GM19240 (cell line): Measurements from ENCODE around the gene NRXN2.

Source experiments
- DNase-seq: peaks from one replicate; pipeline ENCODE4 v3.0.0; 2011; ENCODE audit warnings: low spot score; ENCODE audit not compliant: insufficient read length

Gene NRXN2

GRCh38 chr11:64632237-64632636 is 90.8 kb downstream of the NRXN2 start:
- DNase-seq: no peak

GRCh38 chr11:64631675-64632074 is 91.3 kb downstream of the NRXN2 start:
- DNase-seq: no peak

GRCh38 chr11:64629796-64630562 is 93.0 kb downstream of the NRXN2 start:
- no peak for DNase-seq

GRCh38 chr11:64629103-64629502 is 93.9 kb downstream of the NRXN2 start:
- no peak for DNase-seq

- no peak for DNase-seq
Measured at GRCh38 chr11:64628596-64628995, 94.4 kb downstream of the NRXN2 start.

GRCh38 chr11:64627371-64627770 is 95.6 kb downstream of the NRXN2 start:
- no peak for DNase-seq

GRCh38 chr11:64626637-64627036 is 96.4 kb downstream of the NRXN2 start:
- no peak for DNase-seq

GRCh38 chr11:64624883-64625481 is 98.0 kb downstream of the NRXN2 start:
- DNase-seq: no peak

- no peak for DNase-seq
Measured at GRCh38 chr11:64622681-64623080, 100.3 kb downstream of the NRXN2 start.

GRCh38 chr11:64621283-64622019 is 101.5 kb downstream of the NRXN2 start:
- no peak for DNase-seq

GRCh38 chr11:64620381-64620971 is 102.5 kb downstream of the NRXN2 start:
- no peak for DNase-seq

GRCh38 chr11:64619811-64620380 is 103.1 kb downstream of the NRXN2 start:
- no peak for DNase-seq

- DNase-seq: no peak
Measured at GRCh38 chr11:64619196-64619595, 103.8 kb downstream of the NRXN2 start.

GRCh38 chr11:64616817-64617216 is 106.2 kb downstream of the NRXN2 start:
- no peak for DNase-seq

GRCh38 chr11:64614917-64615316 is 108.1 kb downstream of the NRXN2 start:
- no peak for DNase-seq

GRCh38 chr11:64613648-64614047 is 109.3 kb downstream of the NRXN2 start:
- no peak for DNase-seq

GRCh38 chr11:64611869-64612646 is 110.9 kb downstream of the NRXN2 start:
- DNase-seq: no peak

- no peak for DNase-seq
Measured at GRCh38 chr11:64611176-64611575, 111.8 kb downstream of the NRXN2 start.

GRCh38 chr11:64610596-64610995 is 112.4 kb downstream of the NRXN2 start:
- no peak for DNase-seq

GRCh38 chr11:64609436-64610047 is 113.5 kb downstream of the NRXN2 start:
- no peak for DNase-seq
